ENCODE results near the gene SLCO2A1.

SLCO2A1 gene

DNA sequence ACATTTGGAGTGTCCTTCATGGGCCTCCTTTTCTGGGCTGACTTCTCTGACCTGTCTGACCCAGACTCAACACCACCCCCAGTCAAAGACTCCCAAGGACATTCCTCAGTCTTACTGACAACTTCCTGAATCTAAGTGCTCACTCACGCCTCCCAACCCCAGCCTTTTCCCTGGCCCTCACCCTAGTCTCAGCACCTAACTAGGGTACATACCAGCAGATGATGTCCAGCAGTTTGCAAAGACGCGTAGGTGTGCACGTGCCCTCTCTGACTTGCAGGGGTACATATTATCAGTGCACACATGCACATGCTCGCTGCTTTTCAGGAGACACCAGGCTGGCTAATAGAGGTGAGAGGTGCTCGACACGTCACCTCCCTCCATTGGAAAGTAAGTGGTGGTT, 38.7 kb upstream of the SLCO2A1 start:
- H3K36me3 ChIP-seq, result no peaks in the 10 kb centered on the region
- H3K27me3 ChIP-seq, result no peaks in the 10 kb centered on the region
- H3K4me1 ChIP-seq, result no peaks in the 10 kb centered on the region
- H3K9me3 ChIP-seq, result no peaks in the 10 kb centered on the region
- TF ChIP-seq, protein P1, sequence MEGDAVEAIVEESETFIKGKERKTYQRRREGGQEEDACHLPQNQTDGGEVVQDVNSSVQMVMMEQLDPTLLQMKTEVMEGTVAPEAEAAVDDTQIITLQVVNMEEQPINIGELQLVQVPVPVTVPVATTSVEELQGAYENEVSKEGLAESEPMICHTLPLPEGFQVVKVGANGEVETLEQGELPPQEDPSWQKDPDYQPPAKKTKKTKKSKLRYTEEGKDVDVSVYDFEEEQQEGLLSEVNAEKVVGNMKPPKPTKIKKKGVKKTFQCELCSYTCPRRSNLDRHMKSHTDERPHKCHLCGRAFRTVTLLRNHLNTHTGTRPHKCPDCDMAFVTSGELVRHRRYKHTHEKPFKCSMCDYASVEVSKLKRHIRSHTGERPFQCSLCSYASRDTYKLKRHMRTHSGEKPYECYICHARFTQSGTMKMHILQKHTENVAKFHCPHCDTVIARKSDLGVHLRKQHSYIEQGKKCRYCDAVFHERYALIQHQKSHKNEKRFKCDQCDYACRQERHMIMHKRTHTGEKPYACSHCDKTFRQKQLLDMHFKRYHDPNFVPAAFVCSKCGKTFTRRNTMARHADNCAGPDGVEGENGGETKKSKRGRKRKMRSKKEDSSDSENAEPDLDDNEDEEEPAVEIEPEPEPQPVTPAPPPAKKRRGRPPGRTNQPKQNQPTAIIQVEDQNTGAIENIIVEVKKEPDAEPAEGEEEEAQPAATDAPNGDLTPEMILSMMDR (IDR thresholded peaks at IDR 0.05; ENCODE audit: low read depth, low read length), result no peak
- no peak overlapping the region for H3K4me3 ChIP-seq (ENCODE audit: low read depth, low read length)
- no peak for DNase-seq

DNA sequence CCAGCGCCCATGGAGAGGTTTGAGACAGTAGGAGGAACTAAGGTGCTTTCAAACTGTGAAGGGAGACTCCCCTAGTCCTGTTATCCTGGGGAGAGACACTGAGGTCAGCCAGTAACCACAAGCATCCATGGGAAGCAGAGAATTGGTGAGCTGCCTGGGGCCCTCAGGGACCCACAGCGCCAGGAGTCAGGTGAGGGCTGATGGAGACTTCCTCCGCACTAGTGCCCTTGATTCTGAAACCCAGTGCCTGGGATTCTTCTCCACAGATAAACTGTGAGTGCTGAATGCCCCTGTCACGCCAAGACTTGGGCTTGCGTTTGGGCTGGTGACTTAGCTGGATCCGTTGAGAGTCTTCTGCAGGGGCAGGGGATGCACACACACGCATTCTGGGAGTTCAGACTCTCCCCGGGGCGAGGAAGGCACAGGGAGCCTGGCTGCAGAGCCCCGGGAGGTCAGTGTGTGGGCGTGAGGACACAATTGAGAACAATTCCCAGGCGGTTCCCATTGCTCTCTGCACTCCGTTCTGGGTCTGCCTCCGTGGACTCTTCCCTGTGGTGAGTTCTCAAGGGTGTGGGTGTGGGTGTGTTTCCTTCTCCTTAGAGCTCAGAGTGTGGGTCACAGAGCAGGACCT, 37.9 kb upstream of the SLCO2A1 start:
- TF ChIP-seq, protein P1 (IDR thresholded peaks at IDR 0.05; ENCODE audit: low read depth, low read length), result no peak
- Histone ChIP-seq H3K36me3 (no peaks in the 10 kb centered on the region), H3K9me3 (no peaks in the 10 kb centered on the region), H3K4me3 (ENCODE audit: low read depth, low read length) (no peak overlapping the region), H3K27me3 (no peaks in the 10 kb centered on the region), H3K4me1 (no peaks in the 10 kb centered on the region)
- DNase-seq, result no peak

DNA sequence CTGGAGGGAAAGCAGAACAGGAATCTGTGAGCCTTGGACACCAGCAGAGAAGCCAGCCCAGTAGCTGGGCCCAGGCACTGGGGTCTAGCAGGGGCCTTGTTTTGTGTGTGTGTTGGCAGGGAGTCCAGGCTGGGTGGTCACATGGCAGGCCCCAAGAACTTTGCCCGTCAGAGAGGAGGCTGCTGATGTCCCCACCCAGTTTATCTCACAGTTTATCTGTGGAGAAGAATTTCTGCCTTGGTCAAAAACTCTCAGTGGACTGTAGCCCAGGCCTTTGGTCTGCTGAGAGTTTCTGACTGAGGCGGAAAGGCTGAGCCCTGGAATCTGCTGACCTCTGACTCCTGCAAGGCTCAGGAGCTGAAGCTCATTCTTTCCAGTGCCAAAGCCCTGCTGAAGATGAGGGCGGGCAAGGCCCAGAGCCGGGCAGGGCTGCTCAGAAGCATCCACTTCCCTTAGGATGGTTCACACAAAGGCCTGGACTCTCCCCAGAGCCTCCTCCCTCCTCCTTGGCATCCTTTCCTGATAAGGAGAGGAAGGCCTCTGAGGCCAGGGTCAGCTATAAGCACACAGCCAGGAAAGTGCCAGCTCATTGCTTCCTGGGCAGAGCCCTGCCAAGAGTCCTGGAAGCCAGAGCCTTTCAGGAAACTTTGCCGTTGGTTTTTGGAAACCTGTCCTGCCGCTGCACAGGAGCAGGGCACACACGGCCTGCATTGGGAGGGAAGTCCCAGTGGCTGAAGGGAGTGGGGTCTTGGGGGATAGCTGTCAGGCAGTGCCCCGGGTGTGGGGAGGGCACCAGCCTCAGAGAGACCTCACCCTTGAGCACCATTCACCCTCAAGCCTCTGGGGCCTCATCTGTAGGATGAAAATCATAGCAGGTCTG, 37.2 kb upstream of the SLCO2A1 start:
- no peaks in the 10 kb centered on the region for H3K4me1 ChIP-seq
- H3K9me3 ChIP-seq, result no peaks in the 10 kb centered on the region
- TF ChIP-seq, protein P1 (IDR thresholded peaks at IDR 0.05; ENCODE audit: low read depth, low read length), result no peak
- DNase-seq, result no peak
- H3K36me3 ChIP-seq, result no peaks in the 10 kb centered on the region
- H3K27me3 ChIP-seq, result no peaks in the 10 kb centered on the region
- H3K4me3 ChIP-seq (ENCODE audit: low read depth, low read length), result no peak overlapping the region

DNA sequence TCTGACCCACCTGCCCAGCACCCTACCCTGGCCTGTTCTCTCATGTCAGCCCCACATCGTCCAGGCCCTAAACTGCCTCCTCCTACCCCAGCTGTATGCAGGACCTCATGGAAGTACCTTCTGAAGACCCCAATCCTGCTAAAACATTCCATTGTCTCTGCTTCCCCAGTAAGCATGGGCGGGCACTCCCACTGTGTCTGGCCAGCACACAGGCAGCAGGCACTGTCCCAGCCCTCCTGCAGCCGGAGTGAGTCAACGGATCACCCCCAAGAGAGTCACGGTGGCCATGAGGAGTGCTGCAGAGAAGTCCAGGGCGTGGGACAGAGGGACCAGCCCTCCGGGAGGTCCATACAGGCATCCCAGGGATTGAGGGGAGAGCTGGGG, 36.4 kb upstream of the SLCO2A1 start:
- Histone ChIP-seq H3K9me3 (no peaks in the 10 kb centered on the region), H3K36me3 (no peaks in the 10 kb centered on the region), H3K4me3 (ENCODE audit: low read depth, low read length) (no peak overlapping the region), H3K27me3 (no peaks in the 10 kb centered on the region), H3K4me1 (no peaks in the 10 kb centered on the region)
- TF ChIP-seq, protein P1 (IDR thresholded peaks at IDR 0.05; ENCODE audit: low read depth, low read length), result no peak
- no peak for DNase-seq

DNA sequence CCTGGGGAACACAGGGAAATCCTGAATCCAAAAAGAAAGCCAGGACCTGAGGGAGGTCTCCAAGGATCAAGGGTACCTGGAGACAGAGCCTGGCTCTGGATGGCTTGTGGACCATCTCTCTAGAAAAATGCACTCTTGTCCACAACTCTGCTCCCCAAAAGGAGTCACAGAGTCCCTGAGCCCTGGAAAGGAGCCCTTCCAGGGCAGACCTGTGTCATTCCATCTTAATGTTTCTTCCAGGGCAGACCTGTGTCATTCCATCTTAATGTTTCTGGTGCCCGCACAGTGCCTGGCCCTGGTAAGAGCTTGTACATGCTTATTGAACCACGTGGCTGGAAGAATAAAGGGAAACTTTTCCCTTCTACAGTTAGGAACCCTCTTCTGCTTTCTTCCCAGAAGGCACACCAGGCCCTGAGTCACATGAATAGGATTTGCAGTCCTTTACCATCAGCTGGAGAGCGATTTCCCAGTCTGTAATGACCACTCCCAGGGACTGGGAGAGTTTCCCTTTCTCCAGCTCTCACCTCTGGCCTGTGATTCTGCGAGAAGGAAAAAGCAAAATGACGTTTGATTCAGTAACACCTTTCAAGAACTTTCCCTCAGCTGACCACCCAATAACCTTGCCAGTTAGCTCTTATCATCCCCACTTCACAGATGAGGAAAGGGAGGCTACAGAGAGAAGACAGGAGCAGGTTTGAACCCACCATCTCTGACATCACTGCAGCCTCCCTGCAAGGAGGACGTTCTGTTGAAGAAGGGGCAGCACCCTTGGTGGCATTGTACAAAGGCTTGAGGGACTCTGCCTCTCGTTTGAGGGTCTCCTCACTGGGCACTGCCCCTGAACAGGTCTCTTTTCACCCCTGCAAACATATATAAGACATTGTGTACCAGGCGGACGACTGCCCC, 35.8 kb upstream of the SLCO2A1 start:
- no peaks in the 10 kb centered on the region for H3K9me3 ChIP-seq
- no peak overlapping the region for H3K4me3 ChIP-seq (ENCODE audit: low read depth, low read length)
- no peaks in the 10 kb centered on the region for H3K36me3 ChIP-seq
- H3K27me3 ChIP-seq, result no peaks in the 10 kb centered on the region
- no peaks in the 10 kb centered on the region for H3K4me1 ChIP-seq
- TF ChIP-seq, protein P1 (IDR thresholded peaks at IDR 0.05; ENCODE audit: low read depth, low read length), result no peak
- no peak for DNase-seq

Measured in BE2C (cell line).